GM12865 (cell line): ENCODE measurements around the gene EPHB1.

Experiments
- DNase-seq: peaks from one replicate; pipeline ENCODE4 v3.0.0; 2010; ENCODE audit warnings: low read depth
- H3K4me3 ChIP-seq: 2 replicates; pipeline ENCODE4 v1.5.1; 2011; ENCODE audit warnings: mild to moderate bottlenecking, low read depth, low read length, control low read depth
- TF ChIP-seq, protein P1 (sequence below): IDR thresholded peaks from 2 replicates; pipeline ENCODE4 v1.5.1; 2011; ENCODE audit warnings: low read length, control low read depth, low read depth, inconsistent platforms; ENCODE audit not compliant: insufficient read depth; ENCODE audit errors: missing control alignments

The EPHB1 gene

DNA sequence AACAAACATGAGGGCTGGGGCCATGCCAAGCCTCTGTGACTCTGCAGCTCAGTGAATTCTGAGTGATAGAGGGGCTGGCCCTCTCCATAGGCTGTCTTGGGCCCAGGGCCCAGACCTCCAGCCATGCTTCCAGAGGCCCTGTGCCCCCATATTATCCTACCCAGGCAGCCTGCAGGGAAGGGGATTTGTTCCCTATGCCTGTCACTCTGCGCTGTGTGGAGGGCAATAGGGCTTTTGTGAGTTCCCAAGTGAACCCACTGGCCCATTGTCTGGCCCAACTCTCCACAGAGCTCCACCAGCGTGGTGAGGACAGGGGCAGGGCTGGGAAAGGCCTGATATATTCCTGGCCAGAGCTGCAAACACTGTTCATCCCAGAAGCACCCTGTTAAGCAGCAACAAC lies 113.2 kb downstream of the EPHB1 start:
- no peak overlapping the region for H3K4me3 ChIP-seq
- no peak for DNase-seq
- TF ChIP-seq, protein P1, sequence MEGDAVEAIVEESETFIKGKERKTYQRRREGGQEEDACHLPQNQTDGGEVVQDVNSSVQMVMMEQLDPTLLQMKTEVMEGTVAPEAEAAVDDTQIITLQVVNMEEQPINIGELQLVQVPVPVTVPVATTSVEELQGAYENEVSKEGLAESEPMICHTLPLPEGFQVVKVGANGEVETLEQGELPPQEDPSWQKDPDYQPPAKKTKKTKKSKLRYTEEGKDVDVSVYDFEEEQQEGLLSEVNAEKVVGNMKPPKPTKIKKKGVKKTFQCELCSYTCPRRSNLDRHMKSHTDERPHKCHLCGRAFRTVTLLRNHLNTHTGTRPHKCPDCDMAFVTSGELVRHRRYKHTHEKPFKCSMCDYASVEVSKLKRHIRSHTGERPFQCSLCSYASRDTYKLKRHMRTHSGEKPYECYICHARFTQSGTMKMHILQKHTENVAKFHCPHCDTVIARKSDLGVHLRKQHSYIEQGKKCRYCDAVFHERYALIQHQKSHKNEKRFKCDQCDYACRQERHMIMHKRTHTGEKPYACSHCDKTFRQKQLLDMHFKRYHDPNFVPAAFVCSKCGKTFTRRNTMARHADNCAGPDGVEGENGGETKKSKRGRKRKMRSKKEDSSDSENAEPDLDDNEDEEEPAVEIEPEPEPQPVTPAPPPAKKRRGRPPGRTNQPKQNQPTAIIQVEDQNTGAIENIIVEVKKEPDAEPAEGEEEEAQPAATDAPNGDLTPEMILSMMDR = no peak

DNA sequence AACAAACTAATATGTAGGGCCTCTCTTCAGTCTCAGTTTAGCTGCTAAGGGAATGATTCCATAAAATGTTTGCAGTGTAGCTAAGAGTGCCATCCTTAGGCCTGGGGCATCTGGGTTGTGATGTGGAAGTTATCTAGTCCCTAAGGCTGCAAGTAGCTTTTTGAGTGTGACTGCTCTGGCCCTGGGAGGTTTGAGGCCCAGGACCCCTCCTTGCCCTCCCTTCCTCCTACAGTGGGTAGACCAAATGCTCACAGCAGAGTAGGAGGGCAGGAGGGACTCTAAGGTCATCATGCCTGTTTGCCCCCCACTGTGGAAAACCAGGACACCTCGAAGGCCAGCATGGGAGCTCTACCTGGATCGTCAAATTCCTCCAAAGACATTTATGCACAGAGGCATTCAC lies 115.0 kb downstream of the EPHB1 start:
- DNase-seq = no peak
- H3K4me3 ChIP-seq = no peak overlapping the region
- TF ChIP-seq, protein P1 = no peak

DNA sequence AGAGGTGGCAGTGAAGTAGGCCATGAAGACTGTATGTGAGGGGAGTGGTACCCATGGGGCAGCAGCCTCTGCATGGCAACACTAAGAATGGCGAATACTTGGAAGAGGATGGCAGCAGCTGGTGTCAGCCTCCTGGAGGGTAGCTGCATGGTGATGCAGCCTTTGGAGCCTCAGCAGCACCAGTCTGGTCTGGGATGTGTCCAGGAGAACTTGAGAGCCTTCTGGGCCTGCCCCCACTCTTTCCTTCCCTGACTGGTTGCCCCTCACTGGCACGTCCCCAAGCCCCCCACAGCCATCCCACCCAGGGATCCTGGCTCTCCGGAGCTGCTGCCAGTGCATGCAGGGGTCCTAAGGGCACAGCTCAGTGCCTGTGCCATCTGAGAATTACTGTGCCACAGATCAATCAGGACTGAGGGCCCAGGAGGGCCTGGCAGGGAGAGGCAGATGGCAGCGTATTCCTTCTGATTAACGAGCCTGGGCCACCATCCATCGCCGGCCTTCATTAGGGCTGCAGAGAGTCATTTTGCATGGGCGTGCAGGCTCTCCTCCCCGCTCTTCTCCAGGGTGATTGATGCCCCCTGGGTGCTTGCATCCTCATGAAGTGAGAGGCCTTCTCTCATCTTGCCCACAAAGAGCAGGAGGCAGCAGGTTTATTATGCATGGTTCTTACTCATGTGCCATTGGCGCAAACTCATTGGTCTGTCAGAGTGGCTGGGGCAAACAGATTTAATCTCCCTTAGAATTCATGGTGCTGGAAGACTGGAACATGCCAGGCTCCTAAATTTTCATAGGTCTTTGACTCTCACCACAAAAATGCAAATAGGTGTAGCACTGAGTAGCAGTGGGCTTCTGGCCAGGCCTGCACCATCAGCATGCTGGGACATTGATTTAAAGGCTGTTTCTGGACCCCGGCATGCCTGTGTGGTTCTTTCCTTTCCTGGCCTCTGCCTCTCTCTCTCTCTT lies 116.8 kb downstream of the EPHB1 start:
- TF ChIP-seq, protein P1 = no peak
- DNase-seq = no peak

DNA sequence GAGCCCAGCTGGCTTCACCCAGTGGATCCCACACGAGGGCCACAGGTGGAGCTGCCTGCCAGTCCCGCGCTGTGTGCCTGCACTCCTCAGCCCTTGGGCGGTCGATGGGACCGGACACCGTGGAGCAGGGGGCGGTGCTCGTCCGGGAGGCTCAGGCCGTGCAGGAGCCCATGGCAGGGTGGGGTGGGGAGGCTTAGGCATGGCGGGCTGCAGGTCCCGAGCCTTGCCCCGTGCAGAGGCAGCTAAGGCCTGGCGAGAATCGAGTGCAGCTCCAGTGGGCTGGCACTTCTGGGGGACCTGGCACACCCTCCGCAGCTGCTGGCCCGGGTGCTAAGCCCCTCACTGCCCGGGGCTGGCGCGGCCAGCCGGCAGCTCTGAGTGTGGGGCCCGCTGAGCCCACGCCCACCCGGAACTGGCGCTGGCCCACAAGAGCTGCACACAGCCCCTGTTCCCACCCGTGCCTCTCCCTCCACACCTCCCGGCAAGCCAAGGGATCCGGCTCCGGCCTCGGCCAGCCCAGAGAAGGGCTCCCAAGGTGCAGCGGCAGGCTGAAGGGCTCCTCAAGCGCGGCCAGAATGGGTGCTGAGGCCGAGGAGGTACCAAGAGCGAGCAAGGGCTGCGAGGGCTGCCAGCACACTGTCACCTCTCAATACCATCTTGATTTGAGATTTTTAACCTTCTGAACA lies 121.4 kb downstream of the EPHB1 start:
- H3K4me3 ChIP-seq = no peak overlapping the region
- TF ChIP-seq, protein P1 = no peak
- DNase-seq = no peak

More for the DNA sequence above, 116.8 kb downstream of the EPHB1 start:
- no peak overlapping the region for H3K4me3 ChIP-seq

DNA sequence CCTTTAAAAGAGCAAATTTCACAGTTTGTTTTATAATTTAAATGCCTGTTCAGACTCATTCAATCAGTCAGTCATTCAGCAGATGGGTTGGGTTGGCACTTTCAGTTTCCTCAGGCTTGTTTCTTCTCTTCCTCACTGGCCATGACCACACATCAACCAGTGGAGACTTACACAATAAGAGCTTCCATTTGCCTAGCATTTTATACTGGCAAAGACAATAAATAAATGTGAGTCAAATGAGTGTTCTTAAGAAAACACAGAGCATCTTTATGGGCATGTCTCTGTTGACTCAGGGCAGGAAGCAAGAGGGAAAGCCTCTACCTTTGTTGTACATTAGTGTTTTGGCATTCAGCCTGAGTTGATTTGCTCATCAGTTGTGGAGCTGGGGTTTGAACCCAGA lies 122.6 kb downstream of the EPHB1 start:
- TF ChIP-seq, protein P1 = no peak
- no peak for DNase-seq
- H3K4me3 ChIP-seq = no peak overlapping the region

DNA sequence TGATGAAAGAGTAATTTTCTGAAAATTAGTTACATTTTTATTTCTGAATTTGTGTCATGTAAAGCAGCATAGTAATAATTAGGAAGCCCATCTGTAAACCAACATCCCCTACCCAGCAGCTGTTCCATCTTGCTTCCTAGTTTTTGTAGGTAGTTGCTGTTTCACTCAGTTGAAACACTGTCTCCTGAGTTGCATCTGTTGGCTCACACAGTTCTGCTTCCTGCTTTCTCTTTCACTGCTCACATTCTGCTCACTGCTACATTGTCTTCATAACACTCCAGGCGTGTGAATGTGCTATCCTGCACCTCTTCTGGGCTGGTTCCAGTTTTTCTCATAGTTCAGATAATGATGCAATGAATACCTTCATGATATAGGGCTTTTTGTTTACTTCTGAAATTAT lies 123.4 kb downstream of the EPHB1 start:
- H3K4me3 ChIP-seq = no peak overlapping the region
- TF ChIP-seq, protein P1 = no peak
- DNase-seq = peak; percentile 71
